IPS-18c (cell line): ENCODE data around the gene ARHGAP30.
A peak's percentile ranks its signal among the peaks of the same experiment; 100 is the strongest.
"Not testable (repeated sequence)": the region's sequence is repeated elsewhere in the genome, so short reads cannot be mapped to it uniquely, and the experiment has no call there.

Experiments used
- H3K4me3 ChIP-seq: 2 replicates; pipeline ENCODE4 v1.7.0; 2013; ENCODE audit warnings: low read depth, mild to moderate bottlenecking, low read length, moderate library complexity; ENCODE audit not compliant: insufficient read depth
- H3K9me3 ChIP-seq: one replicate; pipeline ENCODE4 v1.6.1; 2013; ENCODE audit warnings: mild to moderate bottlenecking, low read length, moderate library complexity; ENCODE audit not compliant: control insufficient read depth, insufficient read depth

The ARHGAP30 gene

DNA sequence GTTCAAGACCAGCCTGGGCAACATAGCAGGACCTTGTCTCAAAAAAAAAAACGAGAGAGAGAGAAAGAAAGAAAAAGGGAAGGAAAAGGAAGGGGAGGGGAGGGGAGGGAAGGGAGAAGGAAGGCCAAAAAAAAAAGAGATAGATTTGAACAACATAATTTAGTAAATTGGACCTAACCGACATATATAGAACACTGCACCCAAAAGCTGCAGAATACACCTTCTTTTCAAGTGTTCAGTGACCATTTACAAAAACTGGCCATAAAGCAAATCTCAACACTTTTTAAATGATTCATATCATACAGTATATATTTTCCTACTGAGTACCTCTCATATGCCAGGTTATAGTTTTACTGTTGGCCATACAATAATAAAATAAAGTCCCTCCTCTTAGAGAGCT lies 37.8 kb downstream of the ARHGAP30 start:
- H3K9me3 ChIP-seq = peaks cover 8% of the 10 kb centered on the region
- no peak overlapping the region for H3K4me3 ChIP-seq

DNA sequence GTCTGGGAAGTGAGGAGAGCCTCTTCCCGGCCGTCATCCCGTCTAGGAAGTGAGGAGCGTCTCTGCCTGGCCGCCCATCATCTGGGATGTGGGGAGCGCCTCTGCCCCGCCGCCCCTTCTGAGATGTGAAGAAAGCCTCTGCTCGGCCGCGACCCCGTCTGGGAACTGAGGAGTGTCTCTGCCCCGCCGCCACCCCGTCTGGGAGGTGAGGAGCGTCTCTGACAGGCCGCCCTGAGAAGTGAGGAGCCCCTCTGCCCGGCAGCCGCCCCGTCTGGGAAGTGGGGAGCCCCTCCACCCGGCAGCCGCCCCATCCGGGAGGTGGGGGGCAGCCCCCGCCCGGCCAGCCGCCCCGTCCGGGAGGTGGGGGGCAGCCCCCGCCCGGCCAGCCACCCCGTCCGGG lies 40.2 kb downstream of the ARHGAP30 start:
- H3K4me3 ChIP-seq, H3K9me3 ChIP-seq: not testable (repeated sequence)

DNA sequence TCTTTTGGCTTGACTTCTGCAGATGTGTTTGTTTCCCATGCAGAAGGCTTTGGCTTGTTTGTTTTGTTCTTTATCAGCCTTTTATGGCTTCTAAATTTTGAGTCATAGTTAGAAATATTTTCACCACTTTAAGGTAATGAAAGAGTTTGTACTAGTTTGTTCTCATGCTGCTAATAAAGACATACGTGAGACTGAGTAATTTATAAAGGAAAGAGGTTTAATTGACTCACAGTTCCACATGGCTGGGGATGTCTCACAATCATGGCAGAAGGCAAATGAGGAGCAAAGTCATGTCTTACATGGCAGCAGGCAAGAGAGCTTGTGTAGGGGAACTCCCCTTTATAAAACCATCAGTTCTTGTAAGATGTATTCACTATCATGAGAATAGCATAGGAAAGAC lies 42.7 kb downstream of the ARHGAP30 start:
- H3K9me3 ChIP-seq, H3K4me3 ChIP-seq: not testable (repeated sequence)

DNA sequence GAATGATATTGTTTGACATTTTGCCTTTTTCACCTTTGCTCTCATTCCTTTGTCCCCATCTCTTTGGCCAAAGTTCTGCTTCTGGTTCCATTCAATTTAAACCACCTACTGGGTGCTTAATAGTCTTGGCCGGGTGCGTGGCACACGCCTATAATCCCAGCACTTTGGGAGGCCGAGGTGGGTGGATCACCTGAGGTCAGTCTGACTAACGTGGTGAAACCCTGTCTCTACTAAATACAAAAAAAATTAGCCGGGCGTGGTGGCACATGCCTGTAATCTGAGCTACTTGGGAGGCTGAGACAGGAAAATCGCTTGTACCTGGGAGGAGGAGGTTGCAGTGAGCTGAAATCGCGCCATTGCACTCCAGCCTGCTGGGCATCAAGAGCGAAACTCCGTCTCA lies 47.3 kb downstream of the ARHGAP30 start:
- not testable (repeated sequence) for H3K9me3 ChIP-seq, H3K4me3 ChIP-seq

DNA sequence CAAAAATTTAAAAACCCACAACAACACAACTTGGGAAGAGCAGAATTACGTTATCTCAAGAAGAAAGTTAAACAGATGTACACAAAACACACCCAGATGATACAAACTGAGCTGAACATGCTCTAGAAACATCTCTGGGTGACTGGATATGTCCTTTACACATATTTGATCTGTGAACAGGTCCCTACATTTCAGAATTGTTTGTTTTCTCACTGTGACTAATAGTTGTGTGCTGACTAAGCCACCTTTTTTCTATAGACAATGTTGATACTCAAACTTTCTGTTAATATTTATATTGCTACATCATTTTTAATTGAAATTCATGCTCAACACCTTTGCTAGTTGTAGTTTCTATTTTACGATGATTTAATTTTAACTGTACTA lies 47.7 kb downstream of the ARHGAP30 start:
- Histone ChIP-seq H3K4me3 (peak overlapping the region; percentile 60; the same call in 1 of the 2 replicates), H3K9me3 (no peaks in the 10 kb centered on the region)

DNA sequence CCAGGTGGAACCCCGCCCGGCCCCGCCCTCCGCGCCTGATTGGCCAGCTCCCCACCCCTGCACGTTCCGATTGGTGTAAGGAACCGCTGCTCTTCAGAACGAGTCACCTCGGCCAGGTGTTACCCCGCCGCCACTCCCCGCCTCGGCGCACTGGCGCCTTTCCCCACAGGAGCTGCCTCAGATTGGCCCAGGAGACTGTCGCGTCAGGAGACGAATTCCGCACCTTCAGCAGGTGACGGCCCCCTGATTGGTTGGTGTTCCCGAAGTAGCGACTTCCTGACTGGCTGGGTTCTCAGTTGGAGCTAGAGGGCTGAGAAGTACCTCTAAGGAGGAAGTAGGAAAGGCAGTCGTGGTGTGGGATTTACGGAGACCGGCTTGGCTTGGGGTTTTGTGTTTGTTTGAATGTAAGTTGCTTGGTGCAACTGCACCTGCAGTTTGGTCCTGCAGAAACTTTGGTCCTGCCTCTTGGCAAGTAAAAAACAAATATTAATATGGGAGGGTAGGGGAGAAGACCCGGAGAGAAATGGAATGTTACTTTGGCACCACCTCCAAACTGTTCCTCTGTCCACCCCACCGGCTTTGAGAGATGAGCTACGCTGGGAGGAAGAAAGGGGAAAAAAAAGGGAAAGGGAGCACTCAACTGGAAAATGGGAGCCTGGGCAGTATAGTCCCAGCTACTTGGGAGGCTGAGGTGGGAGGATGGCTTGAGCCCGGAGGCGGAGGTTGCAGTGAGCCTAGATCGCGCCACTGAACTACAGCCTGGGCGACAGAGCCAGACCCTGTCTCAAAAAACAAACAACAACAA lies 48.3 kb downstream of the ARHGAP30 start:
- Histone ChIP-seq H3K9me3 (no peaks in the 10 kb centered on the region), H3K4me3 (peak overlapping the region; percentile 97)

DNA sequence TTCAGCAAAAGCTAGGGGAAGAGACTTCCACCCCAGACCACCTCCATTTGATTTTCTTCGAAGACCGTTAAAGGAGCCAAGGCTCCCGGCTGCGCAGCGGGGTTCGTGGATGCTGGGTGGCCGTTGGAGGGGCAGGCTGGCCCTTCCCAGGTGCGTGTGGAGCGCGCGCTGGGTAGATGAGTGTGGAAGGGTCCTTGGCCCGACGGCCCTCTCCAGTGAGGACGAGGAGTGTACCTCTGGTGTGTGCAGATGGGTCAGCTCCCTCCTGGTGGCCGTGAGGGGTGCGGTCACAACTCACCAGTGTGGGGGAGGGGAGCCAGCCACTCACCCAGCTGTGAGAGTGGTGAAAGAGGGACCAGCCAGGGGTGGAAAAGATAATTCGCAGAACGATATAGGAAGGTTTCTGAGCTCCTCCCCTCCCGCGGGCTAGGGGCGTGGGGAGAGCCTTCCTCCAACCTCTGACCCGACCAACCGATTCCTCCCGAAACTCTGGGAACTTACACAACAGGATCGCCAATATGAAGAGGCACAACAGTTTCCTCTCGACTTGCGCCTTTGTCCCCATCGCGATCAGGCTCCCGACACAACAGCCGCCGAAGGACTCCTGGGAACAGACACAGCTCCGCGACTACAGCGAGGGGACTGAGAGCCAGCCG lies 49.1 kb downstream of the ARHGAP30 start, which contains the start of gene F11R:
Gene F11R (minus strand): TSS at position 644 of the 656 bp plus-strand sequence. CDS start 79 bp downstream, at position 565.
- H3K4me3 ChIP-seq = peak within 1 kb of the TSS; percentile 97
- no peaks in the 10 kb centered on the region for H3K9me3 ChIP-seq

DNA sequence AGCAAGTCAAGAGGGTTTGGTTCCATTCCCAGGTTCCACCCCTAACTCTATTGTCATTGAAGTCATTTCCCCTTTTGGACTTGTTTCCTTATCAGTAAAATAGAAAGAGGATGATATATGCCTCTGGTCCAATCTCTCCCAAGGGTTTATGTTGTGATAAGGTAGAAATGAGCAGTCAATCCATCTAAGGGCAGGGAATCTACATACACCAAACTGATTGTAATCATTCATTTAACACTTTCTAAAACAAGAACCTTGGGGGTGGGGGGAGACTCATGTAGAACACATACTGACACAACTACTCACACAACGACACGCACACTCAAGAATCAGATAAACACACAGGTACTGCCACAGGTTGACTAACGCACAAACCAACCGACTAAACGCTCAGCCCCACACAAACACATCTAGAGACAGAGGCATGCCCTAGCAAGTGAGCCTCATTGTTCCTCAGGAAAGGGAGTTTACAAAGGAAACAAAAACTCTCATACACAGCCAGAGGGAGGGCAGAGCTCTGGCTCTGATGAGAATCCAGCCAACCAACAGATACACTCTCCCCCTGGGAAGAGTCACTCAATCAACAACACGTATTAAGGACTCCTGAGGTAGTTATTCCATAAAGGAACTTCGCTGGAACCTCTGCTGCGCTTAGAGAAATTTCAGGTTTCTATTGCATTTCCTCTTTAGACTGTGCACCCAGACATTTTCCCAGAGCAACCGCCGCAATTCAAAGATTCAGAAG lies 49.8 kb downstream of the ARHGAP30 start:
- no peaks in the 10 kb centered on the region for H3K9me3 ChIP-seq
- H3K4me3 ChIP-seq = peak overlapping the region; percentile 97

DNA sequence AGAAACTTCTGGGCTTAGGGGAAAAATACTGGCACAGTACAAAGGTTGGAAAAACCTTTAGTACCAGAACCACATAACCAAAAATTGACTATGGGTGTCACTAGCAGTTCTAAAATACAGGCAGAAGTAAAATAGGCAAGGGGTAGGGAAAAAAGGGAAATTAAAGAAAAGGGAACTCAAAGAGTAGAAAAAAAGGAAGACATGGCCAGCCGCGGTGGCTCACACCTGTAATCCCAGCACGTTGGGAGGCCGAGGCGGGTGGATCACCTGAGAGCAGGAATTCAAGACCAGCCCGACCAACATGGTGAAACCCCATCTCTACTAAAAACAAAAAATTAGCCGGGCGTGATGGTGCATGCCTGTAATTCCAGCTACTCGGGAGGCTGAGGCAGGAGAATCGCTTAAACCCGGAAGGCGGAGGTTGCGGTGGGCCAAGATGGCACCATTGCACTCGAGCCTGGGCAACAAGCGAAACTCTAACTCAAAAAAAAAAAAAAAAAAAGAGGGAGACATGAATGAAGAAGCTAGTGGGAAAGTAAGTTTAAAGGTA lies 50.5 kb downstream of the ARHGAP30 start:
- peak overlapping the region; percentile 97 for H3K4me3 ChIP-seq

DNA sequence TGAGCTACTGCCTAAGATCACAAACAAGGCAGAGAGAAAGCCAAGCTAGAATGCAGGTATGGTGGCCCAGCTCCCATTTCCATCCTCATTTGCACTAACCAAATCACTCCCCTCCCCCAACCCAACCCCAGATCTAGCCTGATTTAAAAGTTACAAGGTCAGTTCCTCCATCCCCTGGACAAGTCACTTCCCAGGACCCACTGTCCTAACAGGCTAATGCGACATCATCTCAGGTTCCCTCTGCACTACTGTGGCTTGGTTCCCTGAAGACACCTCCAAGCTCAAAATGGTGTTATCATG lies 51.1 kb downstream of the ARHGAP30 start:
- Histone ChIP-seq H3K9me3 (no peaks in the 10 kb centered on the region), H3K4me3 (peak overlapping the region; percentile 97)

More for the DNA sequence above, 50.5 kb downstream of the ARHGAP30 start:
- H3K9me3 ChIP-seq = not testable (repeated sequence)

DNA sequence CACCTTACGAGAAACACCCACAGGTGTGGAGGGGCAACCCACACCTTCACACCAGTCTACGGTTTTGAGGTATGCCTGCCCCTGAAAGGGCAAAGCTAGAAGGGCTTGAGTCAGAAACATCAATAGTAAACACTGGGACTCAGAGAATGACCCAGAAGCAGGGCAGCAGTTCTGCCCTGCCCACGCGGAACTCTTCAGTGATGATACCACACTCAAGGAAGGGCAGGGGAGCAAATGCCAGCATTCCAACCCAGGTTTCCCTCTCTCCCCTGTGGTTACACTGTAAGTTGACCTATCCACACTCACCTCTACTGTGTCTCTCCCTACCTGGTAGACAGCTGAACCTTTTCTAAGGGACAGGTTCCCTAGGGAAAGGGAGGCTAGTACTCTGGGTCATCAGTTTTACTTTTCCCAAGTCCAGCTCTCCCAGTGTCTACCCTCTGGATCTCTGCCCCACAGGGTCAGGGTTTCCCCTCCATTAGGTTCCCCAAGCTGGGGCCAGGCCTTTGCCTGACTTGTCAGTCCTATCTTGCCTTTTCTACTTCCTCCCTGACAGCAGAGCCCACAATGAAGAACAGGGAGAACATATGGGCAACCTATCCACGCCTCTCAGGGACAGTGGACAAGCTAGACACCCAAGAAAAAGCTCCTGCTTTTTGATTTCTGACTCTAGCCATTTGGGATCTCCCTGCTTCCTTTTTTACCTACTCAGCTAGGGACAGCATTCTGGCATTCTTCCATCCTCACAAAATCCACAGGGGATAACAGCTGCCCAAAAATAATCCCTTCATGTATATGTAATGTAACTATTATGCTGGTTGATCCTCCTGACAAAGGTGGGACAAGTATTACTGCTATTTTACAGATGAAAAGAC lies 51.7 kb downstream of the ARHGAP30 start:
- no peaks in the 10 kb centered on the region for H3K9me3 ChIP-seq
- peak overlapping the region; percentile 97 for H3K4me3 ChIP-seq

DNA sequence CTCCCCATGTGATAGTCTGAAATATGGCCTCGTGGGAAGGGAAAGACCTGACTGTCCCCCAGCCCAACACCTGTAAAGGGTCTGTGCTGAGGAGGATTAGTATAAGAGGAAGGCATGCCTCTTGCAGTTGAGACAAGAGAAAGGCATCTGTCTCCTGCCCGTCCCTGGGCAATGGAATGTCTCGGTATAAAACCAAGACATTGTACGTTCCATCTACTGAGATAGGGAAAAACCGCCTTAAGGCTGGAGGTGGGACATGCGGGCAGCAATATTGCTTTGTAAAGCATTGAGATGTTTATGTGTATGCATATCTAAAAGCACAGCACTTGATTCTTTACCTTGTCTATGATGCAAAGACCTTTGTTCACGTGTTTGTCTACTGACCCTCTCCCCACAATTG lies 52.5 kb downstream of the ARHGAP30 start:
- H3K9me3 ChIP-seq = not testable (repeated sequence)

DNA sequence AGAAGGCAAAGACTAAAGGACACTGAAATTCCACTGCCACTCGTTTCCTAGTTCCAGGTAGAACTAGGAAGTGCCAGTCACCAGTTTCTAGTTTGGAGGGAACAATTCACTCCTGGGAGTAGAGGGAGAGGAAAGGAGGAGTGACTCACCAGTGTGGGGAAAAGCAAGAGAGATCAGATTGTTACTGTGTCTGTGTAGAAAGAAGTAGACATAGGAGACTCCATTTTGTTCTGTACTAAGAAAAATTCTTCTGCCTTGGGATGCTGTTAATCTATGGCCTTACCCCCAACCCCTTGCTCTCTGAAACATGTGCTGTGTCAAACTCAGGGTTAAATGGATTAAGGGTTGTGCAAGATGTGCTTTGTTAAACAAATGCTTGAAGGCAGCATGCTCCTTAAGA lies 53.0 kb downstream of the ARHGAP30 start:
- not testable (repeated sequence) for H3K4me3 ChIP-seq, H3K9me3 ChIP-seq

More for the DNA sequence above, 52.5 kb downstream of the ARHGAP30 start:
- H3K4me3 ChIP-seq = not testable (repeated sequence)

DNA sequence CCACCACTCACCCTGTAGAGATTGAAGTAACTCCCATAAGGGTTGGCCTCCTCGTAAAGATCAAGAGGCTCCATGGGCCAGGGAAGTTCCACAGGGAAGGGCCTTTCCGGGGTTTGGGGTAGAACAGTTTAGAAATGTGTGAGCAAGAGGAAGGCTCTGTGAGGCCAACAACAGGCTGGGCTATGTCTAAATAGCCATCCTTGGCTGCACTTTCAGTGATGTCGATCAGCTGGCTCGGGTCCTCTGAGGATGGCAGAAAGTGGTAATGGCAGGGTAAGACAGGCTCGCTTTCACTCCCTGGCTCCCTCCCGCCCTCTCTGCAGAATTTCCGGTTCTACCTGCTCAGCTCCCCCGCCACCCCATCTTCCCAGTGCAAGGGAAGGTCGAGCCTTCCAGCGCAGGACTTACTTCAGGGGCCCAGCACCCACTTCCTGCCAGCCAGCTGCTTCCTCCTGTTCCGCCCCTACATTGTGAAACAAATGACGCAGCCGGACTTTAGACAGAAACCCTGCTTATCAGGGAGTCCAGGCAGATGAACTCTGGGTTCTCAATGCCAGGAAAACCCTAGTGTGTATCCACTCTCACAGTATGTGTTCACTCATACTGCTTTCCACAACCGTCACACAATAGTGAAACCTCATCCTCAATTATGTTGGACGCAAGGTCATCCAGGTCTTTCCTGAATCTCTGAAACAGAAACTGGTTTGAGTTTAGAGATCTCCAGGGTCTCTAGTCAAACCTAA lies 56.0 kb downstream of the ARHGAP30 start:
- H3K4me3 ChIP-seq = no peak overlapping the region
- H3K9me3 ChIP-seq = no peaks in the 10 kb centered on the region

DNA sequence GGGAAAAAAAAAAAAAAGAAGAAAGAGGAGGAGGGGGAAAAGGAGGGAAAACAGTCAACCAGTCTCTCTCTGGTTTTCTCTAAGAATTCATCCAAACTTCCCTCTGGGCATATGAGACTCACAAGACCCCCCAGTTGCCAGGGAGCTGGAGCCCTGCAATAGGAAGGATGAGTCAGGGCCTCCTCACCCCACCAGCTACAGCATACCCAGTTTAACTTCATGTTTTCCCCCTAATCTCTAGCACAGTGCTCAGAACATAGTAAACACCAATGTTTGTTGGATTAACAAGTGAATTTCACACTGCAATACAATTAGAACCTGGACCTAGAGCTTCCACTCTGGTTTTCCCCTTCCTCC lies 56.6 kb downstream of the ARHGAP30 start:
- H3K4me3 ChIP-seq = no peak overlapping the region
- H3K9me3 ChIP-seq = no peaks in the 10 kb centered on the region

DNA sequence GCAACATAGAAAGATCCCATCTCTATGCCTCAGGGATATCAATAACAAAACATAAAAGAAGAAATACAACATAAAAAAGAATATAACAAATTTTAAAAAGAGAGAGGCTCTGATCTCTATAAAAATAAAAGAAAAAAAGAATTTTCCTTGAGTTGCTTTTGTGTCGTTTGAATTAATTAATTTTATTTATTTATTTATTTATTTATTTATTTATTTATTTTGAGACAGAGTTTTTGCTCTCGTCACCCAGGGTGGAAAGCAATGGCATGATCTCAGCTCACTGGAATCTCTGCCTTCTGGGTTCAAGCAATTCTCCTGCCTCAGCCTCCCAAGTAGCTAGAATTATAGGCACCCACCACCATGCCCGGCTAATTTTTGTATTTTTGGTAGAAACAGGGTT lies 57.3 kb downstream of the ARHGAP30 start:
- Histone ChIP-seq H3K4me3 (no peak overlapping the region), H3K9me3 (no peaks in the 10 kb centered on the region)
